Right renal cortex interstitium (tissue), 3 donors: ENCODE data around the gene GID8. TPM values are rescaled to one million over a fixed set of nuclear protein-coding genes. Genes with fewer than 3 reads are reported as not detected.

ENCODE experiments used
- DNase-seq, 3 donors: peaks; one replicate each; pipeline ENCODE4 v3.0.0-alpha.2; 2013; ENCODE audit warnings: low read depth in 3 of 3, low spot score in 2 of 3
- polyA plus RNA-seq, 3 donors: library from polyadenylated mRNA; unstranded; fragments of 120-200 nt; gene quantifications; one replicate each; pipeline ENCODE4 v1.2.1, GENCODE V29; 2013; ENCODE audit not compliant: insufficient read length in 3 of 3

Gene GID8
- polyA plus RNA-seq, 3 donors, result 48.9 to 54.1 (median 52.0) TPM

DNA sequence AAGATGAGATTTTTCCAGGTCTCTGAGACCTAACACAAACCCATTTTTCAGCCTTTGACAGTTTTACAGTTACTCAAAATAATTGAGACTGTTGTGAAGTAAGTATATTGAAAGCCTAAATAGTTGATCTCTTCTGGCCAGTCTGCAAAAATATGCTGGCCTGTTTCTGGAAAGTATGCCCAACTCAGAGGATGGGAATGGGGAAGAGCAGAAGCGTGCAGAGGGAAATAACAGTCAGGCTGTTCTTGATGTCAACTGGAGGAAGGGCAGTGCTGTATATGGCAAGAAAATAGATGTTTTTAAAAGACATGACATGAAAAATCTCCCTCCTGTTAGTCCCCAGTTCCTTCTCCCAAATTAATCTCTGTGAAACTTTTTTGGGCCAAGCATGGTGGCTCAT lies 3.8 kb downstream of the GID8 start:
- DNase-seq, result no peak

DNA sequence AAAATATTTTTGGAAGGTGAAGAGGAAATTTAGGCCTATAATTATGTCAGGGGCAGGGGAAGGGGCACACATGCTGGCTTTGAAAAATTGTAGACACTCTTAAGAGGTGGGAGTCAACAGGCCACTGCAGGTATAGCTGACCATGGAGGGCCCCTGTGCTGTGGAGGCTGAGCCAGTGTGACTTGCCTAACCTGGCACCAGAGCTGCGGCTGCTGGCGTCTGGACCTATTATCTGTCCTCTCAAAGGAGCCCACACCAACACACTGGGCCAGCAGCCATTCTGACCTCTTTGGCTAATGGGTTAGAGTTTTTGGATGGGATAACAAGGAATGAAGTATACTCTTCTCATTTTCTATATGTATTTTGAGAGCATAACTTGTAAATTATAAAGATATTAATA lies 4.5 kb downstream of the GID8 start:
- DNase-seq, result no peak

DNA sequence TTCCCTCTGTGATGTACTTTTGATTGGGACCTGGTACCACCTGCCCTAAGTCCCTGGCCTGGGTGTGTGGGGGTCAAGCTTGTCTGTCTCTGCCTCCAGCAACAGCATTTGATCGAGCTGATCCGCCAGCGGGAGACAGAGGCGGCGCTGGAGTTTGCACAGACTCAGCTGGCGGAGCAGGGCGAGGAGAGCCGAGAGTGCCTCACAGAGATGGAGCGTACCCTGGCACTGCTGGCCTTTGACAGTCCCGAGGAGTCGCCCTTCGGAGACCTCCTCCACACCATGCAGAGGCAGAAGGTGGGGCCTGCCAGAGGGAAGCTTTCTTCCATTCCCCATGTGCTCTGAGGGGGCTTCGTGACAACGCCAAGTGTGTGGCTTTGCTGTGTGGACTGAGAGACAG lies 5.4 kb downstream of the GID8 start:
- no peak for DNase-seq

DNA sequence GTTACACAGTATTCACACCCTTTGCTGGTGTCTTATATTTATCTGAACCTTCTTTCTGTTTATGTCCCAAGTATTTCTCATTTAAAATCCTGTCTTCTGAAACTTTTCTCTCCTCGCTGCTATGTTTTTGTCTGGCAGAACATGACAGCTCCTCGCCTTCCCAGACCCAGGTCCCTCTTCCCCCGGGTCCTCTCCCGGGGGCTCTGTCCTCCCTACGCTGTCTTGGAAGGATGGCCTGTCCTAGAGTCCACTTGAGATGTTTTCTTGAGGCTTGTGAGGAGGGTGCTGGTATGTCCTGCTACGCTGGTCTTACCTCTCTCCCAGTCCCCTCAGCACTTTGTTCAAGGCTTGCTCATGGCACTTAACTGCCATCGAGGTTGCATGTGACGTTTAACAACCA lies 6.2 kb downstream of the GID8 start:
- DNase-seq, result no peak

DNA sequence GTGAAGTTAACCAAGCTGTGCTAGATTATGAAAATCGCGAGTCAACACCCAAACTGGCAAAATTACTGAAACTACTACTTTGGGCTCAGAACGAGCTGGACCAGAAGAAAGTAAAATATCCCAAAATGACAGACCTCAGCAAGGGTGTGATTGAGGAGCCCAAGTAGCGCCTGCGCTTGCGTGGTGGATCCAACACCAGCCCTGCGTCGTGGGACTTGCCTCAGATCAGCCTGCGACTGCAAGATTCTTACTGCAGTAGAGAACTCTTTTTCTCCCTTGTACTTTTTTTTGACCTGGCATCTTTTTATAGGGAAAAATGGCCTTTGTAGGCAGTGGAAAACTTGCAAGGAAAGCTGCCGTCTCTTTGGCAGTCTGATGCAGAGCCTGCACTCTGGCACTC lies 6.8 kb downstream of the GID8 start:
- no peak for DNase-seq

DNA sequence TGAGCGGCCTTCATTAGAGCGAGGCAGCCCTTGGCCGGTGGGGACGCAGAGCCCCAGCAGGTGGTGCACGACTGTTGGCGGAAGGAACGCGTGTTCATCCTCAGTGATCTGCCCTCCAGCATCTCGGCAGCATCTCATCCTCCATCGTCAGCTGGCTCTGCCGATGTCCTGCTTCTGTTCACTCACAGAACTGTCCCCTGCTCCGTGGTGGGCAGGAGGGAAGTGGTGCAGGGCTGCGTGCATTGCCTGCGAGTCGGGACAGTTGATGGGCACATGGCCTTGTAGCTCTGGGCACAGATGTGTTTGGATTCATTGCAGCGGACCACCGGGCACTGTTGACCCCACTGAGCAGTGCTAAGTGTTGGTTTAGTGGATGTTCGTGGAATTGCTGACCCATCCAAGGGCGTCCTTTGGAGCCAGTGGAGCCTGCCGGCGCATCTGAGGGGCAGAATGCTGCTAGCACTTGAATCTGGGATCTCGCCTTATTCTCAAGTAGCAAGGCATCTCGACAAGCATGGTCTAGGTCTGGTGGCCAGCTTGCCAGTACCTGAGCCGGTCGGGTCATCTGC lies 7.9 kb downstream of the GID8 start:
- DNase-seq, result no peak

DNA sequence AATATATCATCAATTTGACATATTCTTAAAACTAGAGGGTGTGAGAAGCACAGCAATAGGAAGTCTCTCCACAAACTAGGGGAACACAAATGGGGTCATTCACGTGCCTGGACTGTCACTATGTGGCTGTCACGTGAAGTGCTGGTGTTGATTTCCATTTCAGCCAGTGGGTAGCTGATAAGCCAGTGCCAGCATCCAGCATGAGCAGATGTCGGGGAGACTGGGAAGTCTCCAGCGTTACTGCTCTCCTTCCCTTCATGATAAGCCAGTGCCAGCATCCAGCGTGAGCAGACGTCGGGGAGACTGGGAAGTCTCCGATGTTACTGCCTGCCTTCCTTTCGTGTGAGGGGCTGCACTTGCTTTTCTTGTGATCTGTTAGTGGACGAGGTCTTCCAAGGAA lies 9.0 kb downstream of the GID8 start:
- no peak for DNase-seq

DNA sequence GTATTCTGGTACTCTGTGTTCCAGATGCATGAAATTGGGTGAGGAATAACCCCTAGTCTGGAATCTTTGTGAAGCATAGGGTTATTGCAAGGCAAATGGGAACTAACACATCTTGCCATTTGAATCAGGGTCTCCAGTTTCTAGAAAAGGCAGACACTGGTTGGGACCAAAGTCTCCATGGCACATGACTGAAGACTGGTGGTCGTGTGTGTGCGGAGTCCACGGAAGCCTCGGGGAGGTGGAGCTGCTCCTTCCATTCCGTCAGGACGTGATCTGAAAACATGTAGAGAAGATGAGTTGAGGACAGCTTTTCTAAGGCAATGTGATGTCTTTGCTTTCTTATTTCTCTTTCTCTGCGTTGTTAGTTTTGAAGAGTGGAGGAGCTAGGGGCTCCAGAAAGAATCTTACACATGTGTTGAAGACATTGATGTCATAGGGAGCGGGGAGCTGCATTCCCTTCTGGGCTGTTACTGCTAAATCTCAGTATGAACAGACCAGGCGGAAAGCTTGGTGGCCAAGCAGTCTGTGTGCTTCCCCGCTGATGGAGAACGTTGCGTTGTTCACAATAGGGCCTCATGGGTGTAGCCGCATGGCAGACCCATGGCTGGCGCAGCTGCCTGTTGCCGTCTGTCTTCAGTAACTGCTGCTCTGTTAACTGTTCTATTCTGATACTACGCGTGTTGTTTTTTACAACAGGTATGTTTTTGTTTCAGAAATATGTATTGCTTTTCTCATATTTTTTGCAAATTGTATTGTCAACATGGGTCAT lies 9.8 kb downstream of the GID8 start:
- DNase-seq, result no peak

DNA sequence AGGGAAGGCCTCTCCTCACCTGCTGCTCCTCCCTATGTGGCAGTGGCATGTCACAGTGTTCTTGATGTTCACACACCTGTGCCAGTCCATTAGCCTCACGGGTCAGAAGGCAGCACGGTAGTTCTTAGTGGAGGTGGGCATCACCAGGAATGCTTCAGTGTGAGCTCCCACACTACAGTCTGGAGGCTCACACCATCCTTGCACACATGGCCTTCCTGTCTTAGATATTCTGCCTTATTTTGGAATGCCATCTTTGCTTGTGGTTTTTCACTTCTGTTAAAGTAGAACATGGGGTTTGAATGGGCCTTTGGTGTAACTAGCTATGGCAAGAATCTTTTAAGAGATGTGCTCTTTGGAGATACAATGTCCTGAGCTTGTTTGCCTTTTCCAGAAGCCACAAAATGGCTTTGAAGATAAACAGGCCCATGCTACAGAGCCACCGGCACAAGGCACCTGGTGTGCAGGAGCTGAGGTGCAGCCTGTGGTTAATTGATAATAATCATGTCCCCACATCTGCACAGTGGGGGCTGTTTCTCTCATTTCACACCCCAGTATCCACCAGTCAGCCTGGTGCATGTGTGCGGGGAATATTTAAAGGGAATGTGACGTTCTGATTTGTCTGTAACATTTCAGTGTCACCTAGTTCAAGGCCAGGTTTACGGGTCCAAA lies 11.3 kb downstream of the GID8 start:
- no peak for DNase-seq

DNA sequence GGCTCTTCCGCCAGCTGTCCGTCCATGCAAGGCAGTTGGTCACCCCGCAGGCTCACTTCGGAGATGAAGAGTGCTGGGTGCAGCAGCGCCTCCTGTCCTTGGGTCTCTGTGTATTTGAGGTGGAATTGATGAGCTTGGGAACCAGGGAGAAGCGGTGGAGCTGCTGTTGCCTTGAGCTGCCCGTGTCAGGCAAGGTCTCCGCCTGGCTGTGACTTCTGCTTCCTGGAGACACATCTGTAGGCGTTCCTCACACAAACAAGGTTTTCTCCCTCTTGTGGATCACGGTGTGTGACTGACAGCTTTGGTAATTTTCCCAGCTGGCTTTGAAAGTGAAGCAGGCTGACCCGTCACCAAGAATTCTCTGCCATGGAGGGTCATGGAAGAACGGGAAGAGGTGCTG lies 12.0 kb downstream of the GID8 start:
- no peak for DNase-seq

DNA sequence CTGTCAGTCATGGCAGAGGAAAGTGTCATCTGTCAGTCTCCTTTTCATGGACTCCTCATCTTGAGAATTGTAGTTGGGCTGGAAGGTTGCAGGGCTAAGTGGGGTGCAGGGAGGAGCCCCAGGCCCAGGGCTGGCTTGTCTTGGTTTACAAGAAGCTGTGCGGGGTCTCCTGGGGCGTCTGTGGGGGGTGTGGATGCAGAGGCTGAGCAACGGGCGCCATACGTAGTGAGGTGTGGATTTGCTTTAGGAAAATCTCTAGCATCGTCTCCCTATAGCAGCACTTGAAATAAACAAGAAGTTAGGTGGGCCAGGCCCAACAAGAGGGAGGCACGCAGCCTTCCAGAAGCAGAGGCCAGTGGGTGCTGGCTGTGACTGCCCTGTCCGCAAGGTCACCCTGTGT lies 12.8 kb downstream of the GID8 start:
- DNase-seq, result no peak

DNA sequence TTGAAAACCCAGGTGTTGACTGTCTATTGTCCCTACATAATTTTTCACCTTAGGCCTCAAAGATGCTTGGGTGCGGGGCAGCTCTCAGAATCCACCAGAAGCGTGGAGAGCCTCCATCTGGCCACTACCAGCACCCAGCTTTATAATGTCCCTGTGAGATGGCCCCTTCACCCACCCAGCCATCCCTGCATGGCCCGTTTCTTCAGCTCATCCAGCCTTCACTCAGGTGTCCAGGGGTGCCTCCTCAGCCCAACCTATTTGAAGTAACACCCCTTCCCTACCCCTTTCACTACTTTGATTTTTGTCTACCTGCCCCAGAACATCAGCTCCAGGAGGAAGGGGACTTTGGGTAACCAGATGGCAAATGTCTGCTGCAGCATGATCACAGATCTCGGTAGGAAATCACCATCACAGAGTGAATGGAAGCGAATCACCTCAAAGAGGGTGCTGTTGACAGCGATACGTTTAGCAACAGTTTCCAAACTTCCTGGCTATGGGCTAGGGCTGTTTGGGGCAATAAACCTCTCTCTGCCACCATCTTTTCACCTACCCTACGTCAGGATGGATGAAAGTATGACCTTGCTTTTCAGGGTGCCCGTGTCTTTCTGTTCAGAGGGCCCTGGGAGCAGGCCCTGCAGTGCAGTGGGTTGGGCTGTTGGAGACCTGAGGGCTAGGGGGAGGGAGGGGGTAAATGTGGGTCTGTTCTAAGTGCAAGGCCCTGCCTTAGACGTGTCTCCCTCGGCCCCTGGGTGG lies 13.4 kb downstream of the GID8 start:
- DNase-seq, result no peak

DNA sequence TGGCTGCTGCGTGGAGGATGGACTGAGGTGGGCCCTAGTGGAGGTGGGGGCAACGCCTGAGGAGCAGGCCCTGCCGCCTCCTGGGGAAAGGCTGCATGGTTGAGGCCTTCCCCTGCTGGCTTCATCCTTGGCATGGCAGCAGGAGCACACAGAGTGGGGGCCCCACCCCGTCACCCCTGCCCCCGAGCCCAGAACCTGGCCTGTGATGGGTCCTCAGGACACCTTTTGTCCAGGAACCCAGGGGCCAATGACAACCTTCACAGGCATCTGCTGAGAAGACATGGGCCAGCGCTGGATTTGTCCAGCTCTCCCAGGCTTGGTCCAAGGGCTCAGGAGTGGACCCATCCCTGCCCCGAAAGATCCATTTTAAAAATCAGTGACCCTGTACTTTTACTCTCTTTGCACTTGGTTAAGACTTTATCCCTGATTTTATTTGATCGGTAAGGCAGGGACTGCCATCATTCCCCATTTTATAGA lies 14.0 kb downstream of the GID8 start:
- DNase-seq, result no peak

DNA sequence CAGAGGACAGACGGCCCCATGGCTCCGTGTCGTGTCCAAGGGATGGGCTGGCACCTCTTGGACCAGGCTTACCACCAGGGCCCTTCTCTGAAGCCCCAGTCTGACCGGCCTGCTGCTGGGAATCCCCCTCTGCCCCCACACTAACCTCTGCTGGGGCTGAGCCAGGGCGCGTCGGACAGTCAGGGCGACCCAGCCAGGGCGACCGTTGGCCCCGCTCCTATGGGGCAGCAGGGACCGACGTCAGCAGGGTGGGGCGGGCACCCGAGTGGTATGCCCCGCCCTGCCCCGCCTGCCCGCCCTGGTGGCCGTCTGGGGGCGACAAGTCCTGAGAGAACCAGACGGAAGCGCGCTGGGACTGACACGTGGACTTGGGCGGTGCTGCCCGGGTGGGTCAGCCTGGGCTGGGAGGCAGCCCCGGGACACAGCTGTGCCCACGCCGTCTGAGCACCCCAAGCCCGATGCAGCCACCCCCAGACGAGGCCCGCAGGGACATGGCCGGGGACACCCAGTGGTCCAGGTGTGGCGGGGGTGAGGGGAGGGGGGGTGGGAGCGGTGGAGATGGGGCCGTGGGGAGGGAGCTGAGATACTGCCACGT lies 14.5 kb downstream of the GID8 start, which contains the start of gene SLC17A9:
Gene SLC17A9 (plus strand): TSS at position 337 of the 595 bp plus-strand sequence. CDS start 122 bp downstream, at position 459.
- no peak for DNase-seq

DNA sequence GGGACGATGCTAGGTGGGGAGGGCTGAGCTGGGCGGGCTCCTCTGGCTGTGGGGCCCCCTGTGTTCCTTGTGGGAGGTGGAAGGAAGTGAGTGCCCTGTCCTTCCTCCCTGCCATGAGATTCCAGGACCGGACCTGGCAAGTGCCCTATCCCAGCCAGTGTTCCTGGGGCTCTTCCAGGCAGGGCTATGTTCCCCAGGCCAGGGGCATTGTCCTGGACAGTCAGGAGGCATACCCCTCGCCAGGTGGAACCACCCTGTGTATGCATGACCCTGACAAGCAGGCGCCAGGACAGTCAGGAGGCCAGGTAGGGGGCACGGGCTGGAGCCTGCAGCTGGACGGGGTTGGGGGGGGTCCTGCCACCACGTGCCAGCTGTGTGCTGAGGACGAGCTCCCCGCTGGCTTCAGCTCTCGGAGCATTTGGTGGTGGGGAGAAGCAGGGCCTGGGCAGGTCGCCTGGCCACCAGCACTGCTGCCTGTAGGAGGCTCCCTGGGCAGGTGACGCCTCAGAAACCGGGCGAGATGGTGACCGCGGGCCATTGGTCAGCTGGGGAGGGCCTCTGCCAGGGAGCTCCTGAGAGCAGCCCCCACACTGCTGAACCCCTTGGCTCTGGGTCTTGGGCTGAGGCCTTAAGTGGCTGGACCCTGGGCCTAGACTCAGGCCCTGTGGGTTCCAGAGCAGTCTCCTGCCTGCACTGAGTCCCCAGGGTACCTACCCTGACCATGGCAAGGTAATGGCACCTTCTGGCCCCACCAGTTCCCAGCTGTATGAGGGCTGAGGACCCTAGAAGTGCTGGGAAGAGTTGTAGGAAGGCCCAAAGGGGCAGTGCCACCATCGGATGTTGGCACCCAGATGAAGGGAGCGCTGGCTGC lies 15.3 kb downstream of the GID8 start:
- no peak for DNase-seq

DNA sequence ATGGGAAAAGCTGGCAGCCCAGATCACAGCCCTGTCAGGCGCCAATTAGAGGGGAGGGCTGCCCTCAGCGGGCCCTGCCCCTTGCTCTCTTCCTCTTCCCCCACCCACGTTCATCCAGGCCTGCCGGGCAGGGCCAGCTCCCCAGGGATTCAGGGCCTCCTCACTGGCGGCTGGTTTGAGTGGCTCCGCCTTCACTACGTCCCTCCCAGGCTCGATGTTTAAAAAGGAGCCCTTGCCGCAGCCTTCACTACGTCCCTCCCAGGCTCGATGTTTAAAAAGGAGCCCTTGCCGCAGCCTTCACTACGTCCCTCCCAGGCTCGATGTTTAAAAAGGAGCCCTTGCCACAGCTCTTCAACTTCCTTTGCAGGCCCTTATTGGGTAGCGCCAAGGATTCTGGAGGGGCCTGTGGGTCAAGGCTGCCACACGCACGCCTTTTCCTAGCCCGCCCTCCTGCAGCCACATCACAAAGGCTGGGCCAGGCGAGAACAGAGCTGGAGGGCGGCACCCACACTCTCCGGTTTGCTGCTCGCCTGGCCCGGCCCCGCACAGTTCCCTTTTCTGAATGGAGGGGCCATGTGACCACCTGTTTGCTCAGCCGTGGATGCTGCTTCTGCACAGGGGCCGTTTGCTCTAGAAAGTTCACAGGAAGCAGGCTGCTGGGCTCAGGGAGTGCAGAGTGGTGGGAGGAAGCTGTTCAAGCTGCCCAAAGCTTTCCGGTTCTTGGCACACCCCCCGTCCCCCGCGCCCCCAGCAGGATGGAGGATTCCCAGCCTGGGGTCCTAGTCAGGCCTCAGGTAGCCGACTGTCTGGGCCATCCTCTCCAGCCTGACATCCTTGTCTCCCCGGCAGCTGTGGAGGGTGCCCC lies 16.1 kb downstream of the GID8 start:
- peak in 2 of 3 donors; percentile 52 to 71 for DNase-seq

DNA sequence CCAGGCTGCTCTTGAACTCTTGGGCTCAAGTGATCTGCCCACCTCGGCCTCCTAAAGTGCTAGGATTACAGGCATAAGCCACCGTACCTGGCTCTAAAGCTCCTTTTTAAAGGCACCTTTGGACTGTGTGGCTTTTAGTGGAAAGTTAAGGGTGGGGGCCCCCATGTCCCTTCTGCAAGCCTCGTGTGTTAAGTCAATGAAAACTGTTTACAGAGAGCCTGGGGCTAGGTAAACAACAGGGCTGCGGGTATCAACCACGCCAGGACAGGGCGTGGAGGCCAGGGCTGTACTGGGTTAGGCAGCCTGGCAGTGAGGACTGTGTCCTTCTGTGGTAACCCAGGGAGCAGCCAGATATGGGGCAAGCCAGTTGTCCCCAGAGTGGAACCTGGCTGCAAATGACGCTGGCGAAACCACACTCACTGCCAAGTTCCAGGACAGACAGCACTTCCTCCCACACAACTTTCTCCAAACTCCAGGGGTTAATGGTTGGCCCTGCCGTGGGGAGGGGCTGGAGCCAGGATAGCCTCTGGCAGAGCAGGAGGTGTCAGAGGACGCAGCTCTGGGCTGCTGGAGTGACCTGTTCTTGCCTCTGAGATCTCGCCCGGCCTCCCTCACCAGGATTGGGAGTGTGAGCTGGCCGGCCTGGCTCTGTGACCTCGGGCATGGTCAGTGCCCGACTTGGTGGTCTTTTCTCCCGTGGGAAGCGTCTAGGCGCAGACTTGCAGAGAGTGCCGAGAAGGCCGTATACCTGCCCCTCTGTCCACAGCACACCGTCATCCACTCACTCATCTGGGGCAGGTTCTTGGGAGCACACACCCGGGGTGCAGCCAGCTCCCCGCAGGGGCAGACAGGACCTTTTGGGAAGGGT lies 17.8 kb downstream of the GID8 start:
- no peak for DNase-seq
